NK-92 treated with Interleukin-12 subunit alpha and Interleukin-12 subunit beta, amount 100 ng/mL, for 24 hours (cell line): ENCODE data around the gene ASIC1.

ENCODE experiments used
- DNase-seq: peaks from one replicate; lab custom pipeline; 2025; lab: John Stamatoyannopoulos, UW

Gene ASIC1

GRCh38 chr12:50041062-50041860, 16.1 kb upstream of the ASIC1 start:
- DNase-seq, result no peak

- no peak for DNase-seq
Measured at GRCh38 chr12:50041962-50042361, 15.4 kb upstream of the ASIC1 start.

- no peak for DNase-seq
Measured at GRCh38 chr12:50042693-50043092, 14.7 kb upstream of the ASIC1 start.

- DNase-seq, result no peak
Measured at GRCh38 chr12:50043308-50043707, 14.1 kb upstream of the ASIC1 start.

GRCh38 chr12:50043854-50044253, 13.5 kb upstream of the ASIC1 start:
- DNase-seq, result no peak

GRCh38 chr12:50047693-50048250, 9.6 kb upstream of the ASIC1 start:
- DNase-seq, result no peak

- no peak for DNase-seq
Measured at GRCh38 chr12:50049254-50050118, 7.9 kb upstream of the ASIC1 start.

- no peak for DNase-seq
Measured at GRCh38 chr12:50050119-50050385, 7.3 kb upstream of the ASIC1 start.

GRCh38 chr12:50050410-50051098, 6.8 kb upstream of the ASIC1 start:
- DNase-seq, result no peak

- no peak for DNase-seq
Measured at GRCh38 chr12:50051101-50051806, 6.1 kb upstream of the ASIC1 start.

- DNase-seq, result no peak
Measured at GRCh38 chr12:50052544-50052943, 4.9 kb upstream of the ASIC1 start.

GRCh38 chr12:50052964-50053363, 4.4 kb upstream of the ASIC1 start:
- no peak for DNase-seq

GRCh38 chr12:50053583-50053982, 3.8 kb upstream of the ASIC1 start:
- no peak for DNase-seq

- no peak for DNase-seq
Measured at GRCh38 chr12:50055831-50056638, 1.4 kb upstream of the ASIC1 start.

GRCh38 chr12:50056639-50056976, 788 bp upstream of the ASIC1 start:
- no peak for DNase-seq

- no peak for DNase-seq
Measured at GRCh38 chr12:50057896-50058670, 687 bp downstream of the ASIC1 start.

GRCh38 chr12:50058743-50059312, 1.4 kb downstream of the ASIC1 start:
- no peak for DNase-seq

- DNase-seq, result no peak
Measured at GRCh38 chr12:50059440-50060119, 2.2 kb downstream of the ASIC1 start.

- no peak for DNase-seq
Measured at GRCh38 chr12:50060120-50060468, 2.7 kb downstream of the ASIC1 start.

- no peak for DNase-seq
Measured at GRCh38 chr12:50061171-50061570, 3.8 kb downstream of the ASIC1 start.
